Neutrophil (primary cell): ENCODE measurements around the gene ISL2.

Source experiments
- H3K27ac ChIP-seq: fragments of 200-600 bp; sonication (generic); 2 replicates; pipeline ENCODE4 v1.5.1; 2016; ENCODE audit warnings: mild to moderate bottlenecking, moderate library complexity
- H3K27me3 ChIP-seq: fragments of 200-600 bp; sonication (generic); 2 replicates; pipeline ENCODE4 v1.6.0; 2016; ENCODE audit warnings: mild to moderate bottlenecking
- H3K36me3 ChIP-seq: fragments of 200-600 bp; sonication (generic); 2 replicates; pipeline ENCODE4 v1.5.1; 2017
- H3K4me1 ChIP-seq, 2 experiments: fragments of 200-600 bp in 1 of 2; sonication (generic) in 1 of 2; 1 replicate in 1 of 2; 2 replicates in 1 of 2; pipeline versions ENCODE4 v1.5.1 to v1.6.1; 2013 to 2016; ENCODE audit warnings: low read depth in 1 of 2, low read length in 1 of 2, mild to moderate bottlenecking in 1 of 2, moderate library complexity in 1 of 2; ENCODE audit not compliant: control insufficient read depth in 1 of 2, insufficient read depth in 1 of 2
- H3K4me3 ChIP-seq, 2 experiments: fragments of 200-600 bp in 1 of 2; sonication (generic) in 1 of 2; 1 replicate in 1 of 2; 2 replicates in 1 of 2; pipeline ENCODE4 v1.5.1; 2013 to 2016; ENCODE audit warnings: low read depth in 1 of 2, low read length in 1 of 2, mild to moderate bottlenecking in 1 of 2, moderate library complexity in 1 of 2
- H3K9me3 ChIP-seq: fragments of 200-600 bp; sonication (generic); 2 replicates; pipeline ENCODE4 v1.5.1; 2016
- CTCF ChIP-seq: fragments of 200-600 bp; sonication (generic); IDR thresholded peaks from 2 replicates; pipeline ENCODE4 v1.5.1; 2016; ENCODE audit warnings: antibody characterized with exemption

ISL2 gene

GRCh38 chr15:76298986-76299385 is 37.6 kb upstream of the ISL2 start:
- Histone ChIP-seq H3K9me3 (no peaks in the 10 kb centered on the region), H3K27ac (no peak overlapping the region), H3K4me3 (no peak overlapping the region), H3K27me3 (no peaks in the 10 kb centered on the region), H3K4me1 (peaks cover 9 to 14% of the 10 kb centered on the region in 2 experiments), H3K36me3 (no peaks in the 10 kb centered on the region)
- TF ChIP-seq CTCF: no peak

DNA sequence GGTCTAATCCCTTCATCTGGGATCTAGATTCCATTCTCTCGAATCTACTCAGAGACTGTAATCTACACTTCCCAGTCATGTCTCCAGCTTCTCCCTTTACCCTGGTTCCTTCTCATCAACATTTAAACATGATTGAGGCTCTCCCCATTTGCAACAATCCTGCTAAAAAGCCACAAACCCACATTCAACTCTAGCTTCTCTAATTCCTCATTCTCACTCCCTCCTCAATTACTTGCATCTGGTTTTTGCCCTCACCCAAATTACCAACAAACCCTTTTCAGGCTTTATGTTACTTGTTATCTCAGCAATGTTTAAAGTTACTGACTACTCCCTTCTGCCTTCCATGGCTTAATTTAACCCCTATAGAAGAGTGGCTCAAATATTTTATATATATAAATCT is 36.8 kb upstream of the ISL2 start:
- no peak overlapping the region for H3K27ac ChIP-seq
- H3K4me3 ChIP-seq: no peak overlapping the region
- peaks cover 9 to 14% of the 10 kb centered on the region in 2 experiments for H3K4me1 ChIP-seq
- H3K36me3 ChIP-seq: no peaks in the 10 kb centered on the region
- H3K27me3 ChIP-seq: no peaks in the 10 kb centered on the region
- no peak for TF ChIP-seq CTCF
- no peaks in the 10 kb centered on the region for H3K9me3 ChIP-seq

DNA sequence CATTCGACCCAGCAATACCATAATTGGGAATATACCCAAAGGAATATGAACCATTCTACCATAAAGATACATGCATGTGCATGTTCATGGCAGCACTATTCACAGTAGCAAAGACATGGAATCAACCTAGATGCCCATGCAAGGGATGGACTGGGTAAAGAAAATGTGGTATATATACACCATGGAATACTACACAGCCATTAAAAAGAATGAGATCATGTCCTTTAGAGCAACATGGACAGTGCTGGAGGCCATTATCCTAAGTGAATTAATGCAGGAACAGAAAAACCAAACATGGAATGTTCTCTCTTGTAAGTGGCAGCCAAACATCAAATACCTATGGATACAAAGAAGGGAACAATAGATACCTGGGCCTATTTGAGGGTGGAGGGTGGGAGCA is 32.7 kb upstream of the ISL2 start:
- peaks cover 9 to 12% of the 10 kb centered on the region in 2 experiments for H3K4me1 ChIP-seq
- no peaks in the 10 kb centered on the region for H3K9me3 ChIP-seq
- no peak overlapping the region for H3K27ac ChIP-seq
- TF ChIP-seq CTCF: no peak
- H3K36me3 ChIP-seq: no peaks in the 10 kb centered on the region
- H3K27me3 ChIP-seq: no peaks in the 10 kb centered on the region
- no peak overlapping the region for H3K4me3 ChIP-seq

- no peak overlapping the region for H3K27ac ChIP-seq
- no peak for TF ChIP-seq CTCF
- peaks cover 9 to 14% of the 10 kb centered on the region in 2 experiments for H3K4me1 ChIP-seq
- peaks cover 4% of the 10 kb centered on the region for H3K27me3 ChIP-seq
- no peaks in the 10 kb centered on the region for H3K36me3 ChIP-seq
- H3K4me3 ChIP-seq: peak overlapping the region in 1 of 2 experiments; percentile 81
- no peaks in the 10 kb centered on the region for H3K9me3 ChIP-seq
These were observed 26.8 kb upstream of the ISL2 start for GRCh38 chr15:76309601-76310330.

GRCh38 chr15:76310475-76311099 is 26.0 kb upstream of the ISL2 start:
- H3K4me1 ChIP-seq: peaks cover 9 to 11% of the 10 kb centered on the region in 2 experiments
- H3K4me3 ChIP-seq: peak overlapping the region; percentile 80 to 81
- H3K27ac ChIP-seq: peak overlapping the region; percentile 68
- H3K9me3 ChIP-seq: no peaks in the 10 kb centered on the region
- H3K36me3 ChIP-seq: no peaks in the 10 kb centered on the region
- peaks cover 11% of the 10 kb centered on the region for H3K27me3 ChIP-seq
- no peak for TF ChIP-seq CTCF
